Suprapubic skin (tissue), 4 donors: ENCODE results near the gene OR6A2. TPM values are rescaled to one million over a fixed set of nuclear protein-coding genes. Genes with fewer than 3 reads are reported as not detected.

ENCODE experiments used
- DNase-seq, 2 donors: peaks; one replicate each; pipeline ENCODE4 v3.0.0-alpha.2; 2019; ENCODE audit warnings: low spot score in 2 of 2
- H3K27ac ChIP-seq: fragments of 200-600 bp; sonication (generic); one replicate; pipeline ENCODE4 v1.5.1; 2019
- H3K27me3 ChIP-seq: fragments of 200-600 bp; sonication (generic); one replicate; pipeline ENCODE4 v1.5.1; 2019
- H3K36me3 ChIP-seq: fragments of 200-600 bp; sonication (generic); one replicate; pipeline ENCODE4 v1.5.1; 2019
- H3K4me1 ChIP-seq: fragments of 200-600 bp; sonication (generic); one replicate; pipeline ENCODE4 v1.5.1; 2019
- H3K4me3 ChIP-seq: fragments of 200-600 bp; sonication (generic); one replicate; pipeline ENCODE4 v1.5.1; 2019; ENCODE audit warnings: mild to moderate bottlenecking
- H3K9me3 ChIP-seq: fragments of 200-600 bp; sonication (generic); one replicate; pipeline ENCODE4 v1.5.1; 2019
- CTCF ChIP-seq, 2 donors: fragments of 200-600 bp in 1 of 2; fragments of 450-650 bp in 1 of 2; sonication (generic) in 1 of 2; IDR thresholded peaks; one replicate each; pipeline ENCODE4 v1.5.1; 2016 to 2019; ENCODE audit warnings: antibody characterized with exemption in 2 of 2, mild to moderate bottlenecking in 1 of 2, moderate library complexity in 1 of 2
- EP300 ChIP-seq: sonication (generic); formaldehyde crosslinking; IDR thresholded peaks from one replicate; pipeline ENCODE4 v1.6.1; 2017; ENCODE audit warnings: antibody characterized with exemption
- POLR2A ChIP-seq, 2 donors: fragments of 450-650 bp; IDR thresholded peaks; one replicate each; pipeline ENCODE4 v1.6.1; 2017; ENCODE audit warnings: antibody characterized with exemption in 2 of 2, mild to moderate bottlenecking in 2 of 2, moderate library complexity in 2 of 2
- POLR2AphosphoS5 ChIP-seq, 3 donors: sonication (generic); formaldehyde crosslinking; IDR thresholded peaks; one replicate each; pipeline ENCODE4 v1.6.1; 2017; ENCODE audit warnings: antibody characterized with exemption in 3 of 3
- WGBS: methylation state at CpG from one replicate; pipeline ENCODE4 v1.1.5; 2018; 5-methylcytosine and 5-hydroxymethylcytosine counted together
- total RNA-seq, 4 donors: library from RNA; depleted of rRNA; stranded (reverse); fragments of >200 nt; gene quantifications; one replicate each; pipeline ENCODE4 v1.1.0, GENCODE V29; 2016

The OR6A2 gene
- total RNA-seq, 4 donors from 2014 or later: 0.72 TPM; not detected in 3

- Histone ChIP-seq H3K27me3 (no peaks in the 10 kb centered on the region), H3K9me3 (no peaks in the 10 kb centered on the region), H3K27ac (no peak within 1 kb of the TSS), H3K4me3 (no peak within 1 kb of the TSS), H3K36me3 (no peaks in the 10 kb centered on the region), H3K4me1 (no peaks in the 10 kb centered on the region)
- DNase-seq: no peak
- TF ChIP-seq POLR2A (IDR thresholded peaks at IDR 0.05) (no peak), CTCF (IDR thresholded peaks at IDR 0.05) (no peak), POLR2AphosphoS5 (IDR thresholded peaks at IDR 0.05) (no peak), EP300 (no peak)
- WGBS: 79% methylated on average over 2 of the region's 2 CpGs
Measured at GRCh38 chr11:6782720-6783119, 16.8 kb downstream of the OR6A2 start, which contains the start of gene OR2AG1. Gene OR2AG1, plus strand, starts transcription at chr11:6783020. Its CDS starts 2,018 bp downstream, at chr11:6785038.

GRCh38 chr11:6780829-6781228 lies 18.7 kb downstream of the OR6A2 start:
- H3K9me3 ChIP-seq: no peaks in the 10 kb centered on the region
- no peak overlapping the region for H3K27ac ChIP-seq
- no peaks in the 10 kb centered on the region for H3K36me3 ChIP-seq
- H3K27me3 ChIP-seq: no peaks in the 10 kb centered on the region
- TF ChIP-seq POLR2A (IDR thresholded peaks at IDR 0.05) (no peak), EP300 (no peak), POLR2AphosphoS5 (IDR thresholded peaks at IDR 0.05) (no peak), CTCF (IDR thresholded peaks at IDR 0.05) (no peak)
- no peak for DNase-seq
- H3K4me1 ChIP-seq: no peaks in the 10 kb centered on the region
- no peak overlapping the region for H3K4me3 ChIP-seq

GRCh38 chr11:6778518-6778917 lies 21.0 kb downstream of the OR6A2 start:
- H3K4me1 ChIP-seq: no peaks in the 10 kb centered on the region
- no peaks in the 10 kb centered on the region for H3K27me3 ChIP-seq
- DNase-seq: no peak
- no peaks in the 10 kb centered on the region for H3K9me3 ChIP-seq
- no peaks in the 10 kb centered on the region for H3K36me3 ChIP-seq
- no peak overlapping the region for H3K27ac ChIP-seq
- H3K4me3 ChIP-seq: no peak overlapping the region
- TF ChIP-seq CTCF (IDR thresholded peaks at IDR 0.05): no peak
- TF ChIP-seq POLR2AphosphoS5 (IDR thresholded peaks at IDR 0.05): no peak
- TF ChIP-seq EP300: no peak
- no peak for TF ChIP-seq POLR2A (IDR thresholded peaks at IDR 0.05)

- Histone ChIP-seq H3K27ac (no peak within 1 kb of the TSS), H3K9me3 (no peaks in the 10 kb centered on the region), H3K36me3 (no peaks in the 10 kb centered on the region), H3K4me3 (no peak within 1 kb of the TSS), H3K4me1 (no peaks in the 10 kb centered on the region), H3K27me3 (no peaks in the 10 kb centered on the region)
- 65% methylated on average over 4 of the region's 4 CpGs for WGBS
- TF ChIP-seq POLR2A (IDR thresholded peaks at IDR 0.05) (no peak), POLR2AphosphoS5 (IDR thresholded peaks at IDR 0.05) (no peak), CTCF (IDR thresholded peaks at IDR 0.05) (no peak), EP300 (no peak)
- no peak for DNase-seq
Measured at GRCh38 chr11:6771926-6772893, 27.3 kb downstream of the OR6A2 start, which contains the start of gene OR2AG2. Gene OR2AG2, minus strand, starts transcription at chr11:6771976. Its CDS starts 3,019 bp downstream, at chr11:6768957.

- Histone ChIP-seq H3K9me3 (no peaks in the 10 kb centered on the region), H3K4me1 (no peaks in the 10 kb centered on the region), H3K27ac (no peak overlapping the region), H3K36me3 (no peaks in the 10 kb centered on the region), H3K27me3 (no peaks in the 10 kb centered on the region), H3K4me3 (no peak overlapping the region)
- 50% methylated on average over 2 of the region's 2 CpGs for WGBS
- DNase-seq: no peak
- TF ChIP-seq EP300 (no peak), CTCF (IDR thresholded peaks at IDR 0.05) (peak in 1 of 2 donors; percentile 31)
Measured at GRCh38 chr11:6757373-6757967, 42.0 kb downstream of the OR6A2 start.
